NCI-H524 treated with DMSO at 0.1 percent for 48 hours (cell line): ENCODE data around the gene TEAD1.

Experiments used
- DNase-seq: peaks from one replicate; lab custom pipeline; 2025; lab: John Stamatoyannopoulos, UW

TEAD1 gene

DNA sequence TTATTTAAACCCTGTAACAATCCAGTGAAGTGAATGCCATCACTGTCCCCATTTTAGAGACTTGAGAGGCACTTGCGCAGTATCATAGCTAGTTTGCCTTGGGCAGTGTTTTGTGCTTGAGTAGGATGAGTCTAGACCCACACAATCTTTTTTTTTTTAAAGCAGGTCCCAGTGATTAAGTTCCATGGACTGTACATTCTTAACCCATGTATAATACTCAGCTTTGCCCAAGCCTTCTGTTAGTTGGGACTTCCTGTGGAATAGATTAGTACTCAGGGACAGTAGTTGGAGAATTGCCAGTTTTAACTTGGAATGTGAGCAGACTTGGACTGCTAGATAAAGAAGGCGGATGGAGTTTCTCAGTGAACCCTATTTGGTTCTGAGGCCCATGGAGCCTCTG, 226.3 kb downstream of the TEAD1 start:
- no peak for DNase-seq

DNA sequence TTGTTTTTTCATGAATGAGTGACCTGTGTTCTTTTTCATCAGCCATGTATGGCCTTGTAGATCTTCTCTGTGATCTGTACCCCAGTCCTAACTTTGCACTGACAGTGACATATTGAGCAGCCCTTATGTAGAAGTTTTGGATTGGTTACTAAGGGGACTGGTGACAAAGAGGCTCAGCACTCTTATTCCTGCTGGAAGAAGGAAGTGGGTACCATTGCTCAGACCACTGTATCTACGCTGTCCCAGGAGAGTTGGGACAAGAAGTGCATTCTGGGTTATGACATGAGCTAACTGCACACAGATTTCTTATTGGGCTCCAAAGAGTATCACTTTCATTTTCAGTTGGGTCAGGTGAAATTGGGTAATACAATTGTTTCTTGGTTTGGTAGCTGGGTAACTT, 227.1 kb downstream of the TEAD1 start:
- no peak for DNase-seq

DNA sequence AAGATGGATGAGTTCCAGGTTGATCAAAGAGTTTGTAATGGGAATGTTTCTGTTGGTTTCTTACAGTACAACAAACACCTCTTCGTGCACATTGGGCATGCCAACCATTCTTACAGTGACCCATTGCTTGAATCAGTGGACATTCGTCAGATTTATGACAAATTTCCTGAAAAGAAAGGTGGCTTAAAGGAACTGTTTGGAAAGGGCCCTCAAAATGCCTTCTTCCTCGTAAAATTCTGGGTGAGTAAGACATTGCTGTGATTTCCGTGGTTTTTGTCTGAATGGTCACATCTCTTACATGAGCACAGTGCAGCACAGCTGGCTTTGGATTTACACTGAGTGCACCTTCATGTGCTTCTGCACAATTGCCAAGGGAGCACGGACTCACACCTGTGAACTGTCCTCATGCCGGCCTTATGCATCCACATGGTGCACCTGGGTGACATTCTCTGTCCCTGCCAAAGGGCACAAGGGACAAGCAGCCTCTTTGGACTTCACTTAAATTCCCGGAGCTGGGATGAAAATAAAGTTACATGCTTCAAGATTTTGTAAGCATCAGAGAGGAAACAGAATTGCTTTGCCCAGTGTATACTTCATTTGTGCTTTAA, 227.8 kb downstream of the TEAD1 start:
- DNase-seq: no peak

DNA sequence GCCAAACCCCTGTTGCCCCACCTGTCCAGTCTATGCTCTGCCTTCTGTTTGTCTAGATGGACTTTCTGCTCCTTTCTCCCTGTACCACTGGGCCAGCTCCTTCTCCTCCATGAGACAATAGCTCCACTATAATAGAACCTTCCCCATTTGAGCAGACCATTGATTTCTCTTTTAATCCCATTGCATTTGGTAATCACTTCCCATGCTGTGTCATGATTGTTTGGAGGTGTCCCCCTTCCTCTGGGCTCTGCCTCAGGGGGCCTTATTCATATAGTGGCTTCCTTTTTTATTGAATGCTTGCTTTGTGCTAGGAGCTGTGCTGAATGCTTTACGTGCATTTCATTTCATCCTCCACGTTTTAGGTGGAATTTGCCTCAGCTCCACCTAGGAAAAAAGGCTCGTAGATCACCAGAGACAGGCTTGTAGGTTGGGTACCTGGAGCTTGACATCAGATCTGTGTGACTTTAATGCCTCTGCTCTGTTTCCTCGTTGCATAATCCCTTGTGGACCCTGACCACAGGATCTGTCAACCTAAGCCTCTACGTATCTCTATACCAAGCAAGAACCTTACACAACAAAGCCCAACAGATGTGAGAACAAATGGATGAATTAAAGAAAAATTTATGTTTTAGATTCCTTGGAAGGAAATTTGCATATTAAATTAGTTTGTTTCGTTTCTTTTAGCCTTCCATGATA, 228.7 kb downstream of the TEAD1 start:
- no peak for DNase-seq

DNA sequence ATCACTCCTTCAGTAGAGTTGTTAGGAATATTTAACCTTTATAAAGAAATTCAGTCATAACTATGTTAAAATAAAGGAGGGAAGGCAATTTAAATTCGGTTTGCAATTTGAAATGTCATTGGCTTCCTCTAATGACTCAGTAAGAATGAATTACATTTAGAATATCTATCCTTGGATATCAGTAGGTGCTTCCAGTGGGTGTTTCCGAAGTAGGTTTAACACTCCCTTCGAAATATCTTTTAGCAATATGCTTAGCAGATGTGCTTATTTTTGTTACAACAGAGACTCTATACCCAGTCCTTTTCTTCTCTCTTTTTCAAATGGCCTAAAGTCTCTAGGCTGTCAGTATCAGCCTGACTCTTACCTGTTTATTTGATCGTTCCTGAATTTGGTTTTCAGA, 231.2 kb downstream of the TEAD1 start:
- no peak for DNase-seq

DNA sequence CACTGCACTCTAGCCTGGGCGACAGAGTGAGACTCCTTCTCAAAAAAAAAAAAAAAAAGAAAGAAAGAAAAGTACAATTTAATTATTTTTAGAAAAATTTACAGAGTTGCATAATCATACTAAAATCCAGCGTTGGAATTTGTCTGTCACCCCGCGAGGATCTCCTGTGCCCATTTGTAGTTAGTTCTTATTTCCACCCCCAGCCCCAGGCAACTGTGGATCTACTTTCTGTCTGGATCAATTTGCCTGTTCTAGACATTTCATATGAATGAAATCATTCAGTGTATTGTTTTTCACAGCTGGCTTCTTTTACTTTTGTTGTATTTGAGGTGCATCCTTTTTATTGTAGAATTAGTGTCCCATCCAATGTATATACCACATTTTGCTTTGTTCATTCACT, 232.3 kb downstream of the TEAD1 start:
- no peak for DNase-seq

DNA sequence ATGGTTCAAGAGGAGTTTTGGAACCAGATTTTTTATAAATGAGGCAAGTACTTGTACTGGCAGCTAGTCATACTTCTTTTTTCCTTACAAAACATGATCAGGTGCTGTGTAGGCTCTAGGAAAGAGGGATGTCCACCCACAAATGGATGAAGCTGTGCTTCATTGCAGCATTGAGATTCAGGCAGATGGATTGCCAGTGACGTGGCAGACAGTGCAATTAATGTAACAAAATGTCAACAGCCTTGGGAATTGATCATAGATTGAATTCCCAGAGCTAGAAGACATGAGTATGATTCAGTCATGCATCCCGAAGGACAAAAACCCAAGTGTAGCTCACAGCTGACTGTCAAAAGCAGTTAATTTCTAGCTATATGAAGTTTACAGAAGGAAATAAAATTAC, 235.7 kb downstream of the TEAD1 start:
- DNase-seq: no peak

DNA sequence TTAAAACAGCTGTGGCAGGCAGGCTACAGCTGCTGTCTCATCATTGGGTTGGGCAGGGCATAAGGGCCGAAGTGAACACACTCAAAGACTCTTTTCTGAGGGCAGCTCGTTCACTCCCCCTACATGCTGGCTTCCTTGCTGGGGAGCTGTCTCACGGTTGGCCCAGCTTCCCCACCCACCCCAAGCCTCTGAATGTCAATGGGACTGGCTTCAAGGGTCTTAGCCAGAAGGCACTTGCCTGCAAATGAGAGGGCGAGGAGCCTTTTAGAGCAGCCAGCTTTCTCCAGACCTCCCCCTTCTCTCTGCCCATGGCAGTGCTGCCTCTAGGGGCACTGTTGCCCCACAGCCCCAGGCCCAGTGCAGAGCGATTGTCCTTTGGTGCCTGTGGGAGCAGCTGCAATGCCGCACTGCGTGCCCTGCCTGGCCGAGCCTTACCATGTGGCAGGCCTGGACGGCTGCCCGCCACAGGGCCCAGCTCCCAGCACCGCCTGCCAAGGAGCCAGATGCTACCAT, 240.2 kb downstream of the TEAD1 start:
- DNase-seq: peak; percentile 85

DNA sequence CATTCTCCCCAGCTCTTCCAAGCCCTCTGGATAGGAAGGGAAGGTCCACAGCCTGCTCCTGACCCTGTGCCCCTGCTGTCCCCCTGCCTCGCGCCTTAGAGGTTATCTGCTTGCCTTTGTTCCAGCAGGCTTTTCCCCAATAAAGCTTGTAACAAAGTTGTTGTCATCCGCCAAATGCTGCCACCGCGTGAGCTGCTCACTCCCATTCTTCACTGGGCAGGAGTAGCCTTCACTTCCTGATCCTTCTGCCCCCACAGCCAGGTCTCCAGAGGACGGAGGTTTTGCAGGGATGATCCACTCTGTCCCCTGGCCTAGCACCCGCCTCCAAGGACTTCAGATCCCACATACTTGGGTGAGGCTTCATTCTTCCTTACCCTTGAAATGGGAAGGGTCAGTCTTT, 240.9 kb downstream of the TEAD1 start:
- DNase-seq: no peak

DNA sequence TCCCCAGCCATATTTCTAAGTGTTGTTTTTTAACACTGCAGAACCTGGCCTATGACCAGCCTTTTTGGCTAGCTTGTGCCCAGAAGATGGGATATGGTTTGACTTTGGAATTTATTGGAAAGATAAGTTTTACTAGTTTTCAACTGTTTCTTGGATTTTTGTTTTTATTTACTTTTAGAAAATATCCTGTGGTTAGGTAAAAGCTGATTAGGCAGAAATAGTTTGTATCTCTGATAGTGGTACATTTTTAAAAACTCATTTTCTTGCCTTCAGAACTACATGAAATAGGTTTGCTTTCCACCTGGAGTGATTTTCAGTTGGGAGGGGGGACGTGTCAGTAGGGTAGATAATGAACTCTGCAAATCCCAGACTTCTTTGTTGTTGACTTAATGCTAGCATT, 243.6 kb downstream of the TEAD1 start:
- no peak for DNase-seq

DNA sequence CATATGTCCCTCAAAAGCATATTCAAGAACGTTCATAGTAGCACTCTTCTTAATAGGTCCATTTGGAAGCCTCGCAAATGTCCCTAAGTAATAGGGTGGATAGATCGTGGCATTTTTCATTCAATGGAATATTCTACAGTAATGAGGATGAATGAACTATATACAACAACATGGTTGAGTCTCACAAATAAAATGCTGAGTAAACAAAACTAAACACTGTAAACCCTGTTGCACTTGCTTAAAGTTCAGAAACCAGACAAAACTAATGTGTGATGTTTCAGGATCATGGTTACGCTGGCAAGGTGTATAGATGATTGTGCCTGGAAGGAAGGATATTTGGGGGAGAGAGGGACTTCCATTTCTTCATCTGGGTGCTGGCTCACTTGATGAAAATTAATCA, 244.4 kb downstream of the TEAD1 start:
- DNase-seq: no peak

DNA sequence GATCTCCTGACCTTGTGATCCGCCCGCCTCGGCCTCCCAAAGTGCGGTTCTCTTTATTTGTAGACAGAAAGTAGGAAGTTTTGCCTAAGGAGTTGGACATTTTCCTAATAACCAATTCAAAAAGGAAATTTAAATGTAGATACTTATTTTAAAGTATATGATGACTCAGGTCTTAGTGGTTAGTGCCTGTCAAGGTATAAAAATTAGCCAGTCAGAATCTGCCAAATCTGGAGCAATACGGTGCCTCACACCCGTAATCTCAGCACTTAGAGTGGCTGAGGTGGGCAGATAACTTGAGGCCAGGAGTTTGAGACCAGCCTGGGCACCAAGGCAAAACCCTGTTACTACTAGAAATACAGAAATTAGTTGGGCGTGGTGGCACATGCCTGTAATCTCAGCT, 248.2 kb downstream of the TEAD1 start:
- DNase-seq: no peak

DNA sequence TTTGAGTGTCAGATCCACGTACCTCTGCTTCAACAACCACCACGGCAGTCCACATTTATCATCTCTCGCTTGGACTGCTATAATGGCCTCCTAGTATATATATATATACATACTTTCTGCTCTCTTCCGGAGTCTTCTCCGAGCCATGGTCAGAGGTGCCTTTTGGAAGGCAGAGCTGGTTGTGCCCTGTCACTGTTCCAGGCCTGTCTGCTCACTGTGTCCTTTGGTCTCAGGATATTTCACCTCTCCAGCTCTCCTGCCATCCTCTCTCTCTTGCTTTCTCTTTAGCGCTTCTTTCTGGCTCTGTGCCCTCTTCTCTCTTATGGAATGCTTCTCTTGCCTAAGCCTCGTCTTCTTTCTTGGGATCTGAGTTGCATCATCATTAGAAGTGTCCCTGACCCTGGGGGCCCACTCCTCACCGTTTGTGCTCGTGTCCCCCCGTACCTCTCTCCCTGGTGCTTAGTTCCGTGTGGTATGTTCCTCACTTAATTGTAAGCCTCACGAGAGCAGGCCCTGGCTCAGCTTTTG, 248.8 kb downstream of the TEAD1 start:
- no peak for DNase-seq

DNA sequence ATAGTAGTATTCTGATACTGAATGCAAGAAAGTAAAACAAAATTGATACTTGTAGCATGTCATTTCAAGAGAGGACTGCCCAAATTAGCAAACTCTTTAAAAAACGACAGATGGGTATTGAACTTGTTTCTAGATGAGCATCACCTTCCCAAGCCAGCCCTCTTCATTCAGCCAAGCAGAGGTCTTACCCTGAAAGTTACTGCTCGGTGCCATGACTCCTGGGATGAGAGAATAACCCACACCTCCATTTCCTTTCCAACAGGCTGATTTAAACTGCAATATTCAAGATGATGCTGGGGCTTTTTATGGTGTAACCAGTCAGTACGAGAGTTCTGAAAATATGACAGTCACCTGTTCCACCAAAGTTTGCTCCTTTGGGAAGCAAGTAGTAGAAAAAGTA, 250.4 kb downstream of the TEAD1 start:
- DNase-seq: no peak

DNA sequence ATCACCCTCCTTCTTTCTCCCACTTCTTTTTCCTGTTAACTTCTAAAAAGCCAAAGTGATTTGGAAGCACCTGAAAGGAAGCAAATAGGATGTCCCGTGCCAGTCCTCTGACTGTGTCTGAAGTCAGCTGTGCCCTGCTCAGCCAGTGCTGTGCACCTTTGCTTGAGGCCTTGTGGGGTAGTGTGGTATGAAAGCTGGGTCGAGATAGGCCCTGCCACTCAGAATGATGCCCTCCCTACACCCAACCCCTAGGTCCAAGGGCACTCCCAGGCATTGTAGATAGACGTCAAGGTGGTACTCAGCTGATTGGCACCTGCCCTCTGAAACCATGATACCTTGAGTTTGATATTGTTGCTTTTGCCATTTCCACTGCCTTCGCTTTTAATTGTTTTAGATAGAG, 251.3 kb downstream of the TEAD1 start:
- DNase-seq: no peak

DNA sequence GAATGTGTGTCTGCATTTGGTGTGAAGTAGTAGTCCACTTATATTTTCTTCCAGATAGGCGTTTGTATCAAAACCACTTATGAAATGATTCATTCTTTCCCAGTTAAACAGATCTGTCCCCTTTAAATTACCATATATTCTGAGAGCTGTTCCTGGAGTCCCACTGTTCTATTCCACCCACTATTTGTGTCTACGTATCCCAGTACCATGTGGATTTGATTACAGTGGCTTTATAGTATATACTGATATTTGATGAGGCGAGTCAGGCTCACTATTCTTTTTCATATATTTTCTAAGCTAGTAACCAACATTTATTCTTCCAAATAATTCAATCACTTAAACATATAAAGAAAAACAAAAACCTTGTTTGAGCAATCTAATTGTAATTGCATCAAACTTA, 253.0 kb downstream of the TEAD1 start:
- DNase-seq: no peak

DNA sequence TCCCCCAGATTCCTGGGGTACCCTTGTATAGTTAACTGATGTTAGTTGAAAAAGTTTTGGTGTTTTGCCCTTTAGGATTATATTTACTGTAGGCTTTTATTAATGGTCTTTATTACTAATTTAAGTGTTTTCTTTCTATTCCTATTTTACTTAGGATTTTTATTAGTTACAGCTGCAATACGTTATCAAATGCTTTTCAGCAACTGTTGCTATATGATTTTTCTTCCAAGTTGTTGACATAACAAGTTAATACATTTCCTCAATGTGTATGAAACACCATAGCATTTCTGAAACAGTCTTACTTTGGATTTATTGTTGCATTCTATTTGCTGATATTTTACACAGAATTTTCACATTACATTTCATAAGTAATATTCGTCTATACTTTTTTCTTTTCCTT, 253.7 kb downstream of the TEAD1 start:
- DNase-seq: no peak

DNA sequence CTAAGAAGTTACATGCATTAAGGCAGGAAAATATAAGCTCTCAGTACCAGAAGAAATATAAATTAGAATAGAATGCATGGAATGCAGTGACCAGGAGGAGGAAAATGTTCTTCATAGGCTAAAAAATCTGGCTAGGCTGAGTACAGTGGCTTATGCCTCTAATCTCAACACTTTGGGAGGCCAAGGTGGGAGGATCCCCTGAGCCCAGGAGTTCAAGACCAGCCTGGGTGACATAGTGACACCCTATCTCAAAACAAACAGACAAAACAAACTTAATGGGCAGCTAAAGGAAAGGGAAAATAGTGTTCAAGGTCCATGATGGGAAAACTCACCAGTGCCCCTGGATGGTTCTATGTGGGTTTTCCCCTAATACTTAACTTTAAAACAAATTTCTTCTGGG, 256.6 kb downstream of the TEAD1 start:
- no peak for DNase-seq

DNA sequence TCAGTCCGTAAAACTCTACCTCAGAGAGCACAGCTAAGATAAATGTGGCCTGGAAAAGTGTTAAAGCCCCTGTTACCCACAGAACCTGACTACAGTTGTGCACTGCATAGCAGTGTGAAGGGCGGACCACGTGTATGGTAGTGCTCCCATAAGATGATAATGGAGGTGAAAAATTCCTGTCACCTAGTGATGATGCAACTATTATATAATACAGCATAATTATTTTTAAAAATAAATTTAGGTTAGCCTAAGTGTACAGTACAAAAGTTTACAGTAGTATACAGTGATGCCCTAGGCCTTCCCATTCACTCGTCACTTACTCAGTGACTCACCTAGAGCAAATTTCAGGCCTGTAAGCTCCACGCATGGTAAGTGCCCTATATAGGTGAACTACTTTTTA, 258.3 kb downstream of the TEAD1 start:
- no peak for DNase-seq

DNA sequence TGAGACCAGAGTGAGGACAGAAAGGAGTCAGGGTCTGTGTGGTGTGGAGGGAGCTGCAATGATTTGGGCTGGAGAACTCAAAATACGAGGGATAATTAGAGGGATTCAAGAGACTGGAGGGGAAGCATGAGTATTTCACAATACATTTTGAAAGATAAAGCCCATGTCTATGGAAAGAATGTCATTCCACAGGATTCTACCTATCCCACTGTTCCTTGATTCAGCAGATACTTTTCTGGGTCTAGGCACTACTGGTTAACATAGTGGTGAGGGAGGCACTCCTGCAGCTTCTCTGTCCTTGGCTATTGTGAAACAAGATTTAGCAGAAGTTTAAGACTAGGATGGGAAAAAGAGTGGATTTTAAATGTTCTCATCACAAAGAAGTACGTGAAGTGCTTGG, 262.0 kb downstream of the TEAD1 start:
- no peak for DNase-seq

DNA sequence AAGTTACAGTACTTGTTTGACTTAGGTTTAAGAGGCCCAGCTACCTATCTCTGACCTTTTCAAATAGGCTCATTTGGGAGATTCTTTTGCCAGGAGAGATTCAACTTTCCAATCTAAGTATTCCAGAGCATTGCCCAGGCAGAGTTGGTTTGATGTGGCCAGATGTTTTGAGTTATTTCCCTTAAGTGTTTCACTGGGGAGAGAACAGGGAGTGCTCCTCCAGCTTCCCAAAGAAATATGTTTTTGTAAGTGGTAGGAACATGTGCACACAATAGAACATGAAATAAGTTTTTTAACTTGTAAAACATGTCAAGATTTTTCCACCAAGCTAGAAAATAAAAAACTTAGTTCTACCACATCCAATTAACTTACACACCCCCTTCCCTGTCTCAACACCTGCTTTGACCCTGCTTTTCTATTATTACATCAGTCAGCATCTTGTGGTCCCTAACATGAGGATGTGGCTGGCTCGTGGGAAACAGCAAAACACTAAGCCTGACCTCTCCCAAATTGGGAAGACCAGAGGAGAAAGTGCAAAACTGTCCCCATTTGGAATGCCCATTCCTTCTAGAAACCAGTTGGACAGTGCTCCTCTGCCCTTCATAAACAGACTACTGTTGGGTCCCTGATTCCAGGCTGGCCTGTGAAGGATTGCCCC, 264.5 kb downstream of the TEAD1 start:
- DNase-seq: no peak

DNA sequence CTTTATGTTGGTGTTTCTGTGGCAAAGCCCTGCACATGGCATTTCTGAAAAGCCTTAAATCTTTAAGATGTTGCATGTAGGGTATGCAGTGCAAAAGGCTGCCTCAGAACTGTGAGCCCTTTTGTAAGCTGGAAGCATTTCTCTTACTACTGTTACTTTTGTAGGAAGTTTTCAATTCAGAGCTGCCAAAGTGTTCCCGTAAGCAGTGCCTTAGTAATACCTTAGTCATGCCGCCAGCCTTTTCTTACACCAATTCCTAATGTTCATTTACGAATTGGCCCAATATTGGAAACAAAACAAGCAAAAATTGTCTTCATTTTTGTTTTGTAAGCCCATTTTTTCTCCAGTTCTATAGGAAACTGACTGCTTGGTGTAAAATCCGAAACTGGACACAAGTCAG, 267.4 kb downstream of the TEAD1 start:
- DNase-seq: no peak

DNA sequence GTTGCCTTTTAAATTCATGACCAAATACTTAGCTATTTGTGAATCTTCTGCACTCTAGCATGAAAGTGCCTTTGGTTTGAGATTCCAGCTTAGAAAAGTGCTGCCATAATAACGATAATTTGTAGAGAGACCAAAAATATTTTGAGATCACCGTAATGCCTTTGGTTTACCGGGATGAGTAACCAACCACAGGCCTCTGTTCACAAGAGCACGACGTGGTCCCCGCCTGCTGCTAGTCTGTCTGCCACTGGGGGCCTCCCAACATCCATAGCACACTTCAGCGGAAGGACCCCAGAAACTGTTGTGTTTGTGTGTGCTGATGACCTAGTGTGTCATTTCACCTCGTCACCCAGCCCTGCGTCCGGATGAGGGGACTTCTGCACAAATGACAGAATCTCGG, 267.9 kb downstream of the TEAD1 start:
- DNase-seq: no peak
